GM19025 (cell line): ENCODE results near the gene OR6B3.
"Not testable (repeated sequence)": the region's sequence is repeated elsewhere in the genome, so short reads cannot be mapped to it uniquely, and the experiment has no call there.

Source experiments
- ATAC-seq: cut with Tn5 transposase; IDR thresholded peaks from one replicate; pipeline ENCODE4 v1.9.1; 2021; ENCODE audit warnings: mild to moderate bottlenecking, low read depth, moderate library complexity; ENCODE audit not compliant: unreplicated experiment

The OR6B3 gene

DNA sequence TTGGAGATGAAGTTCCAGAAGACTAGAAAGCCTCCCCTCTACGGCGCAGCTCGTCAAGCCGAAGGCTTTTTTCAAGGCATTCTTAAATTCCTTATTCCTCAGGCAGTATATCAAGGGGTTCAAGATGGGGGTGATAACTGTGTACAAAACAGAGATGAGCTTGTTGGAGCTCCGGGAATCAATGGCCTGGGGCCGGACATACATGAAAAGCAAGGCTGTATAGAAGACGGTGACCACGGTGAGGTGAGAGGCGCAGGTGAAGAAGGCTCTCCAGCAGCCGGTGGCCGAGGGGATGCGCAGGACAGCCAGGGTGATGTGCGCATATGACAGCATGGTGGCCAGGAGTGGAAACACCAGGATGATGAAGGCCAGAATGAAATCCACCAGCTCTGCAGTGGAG is 8.2 kb downstream of the OR6B3 start:
- no peak for ATAC-seq

GRCh38 chr2:240044096-240044495 is 9.2 kb downstream of the OR6B3 start:
- ATAC-seq: not testable (repeated sequence)

- no peak for ATAC-seq
Measured at GRCh38 chr2:240043279-240043989, 9.9 kb downstream of the OR6B3 start.

- no peak for ATAC-seq
Measured at GRCh38 chr2:240042740-240043139, 10.6 kb downstream of the OR6B3 start.

GRCh38 chr2:240041363-240041762 is 12.0 kb downstream of the OR6B3 start:
- no peak for ATAC-seq

GRCh38 chr2:240037358-240037757 is 16.0 kb downstream of the OR6B3 start:
- ATAC-seq: no peak

GRCh38 chr2:240033330-240033678 is 20.0 kb downstream of the OR6B3 start:
- ATAC-seq: no peak

GRCh38 chr2:240032406-240033329 is 20.7 kb downstream of the OR6B3 start:
- ATAC-seq: no peak

- no peak for ATAC-seq
Measured at GRCh38 chr2:240030379-240031094, 22.8 kb downstream of the OR6B3 start, which contains the start of gene OR6B2. Gene OR6B2, minus strand, starts transcription at chr2:240030429. Its CDS starts 0 bp downstream, at chr2:240030429.

- no peak for ATAC-seq
Measured at GRCh38 chr2:240024766-240025165, 28.6 kb downstream of the OR6B3 start.

DNA sequence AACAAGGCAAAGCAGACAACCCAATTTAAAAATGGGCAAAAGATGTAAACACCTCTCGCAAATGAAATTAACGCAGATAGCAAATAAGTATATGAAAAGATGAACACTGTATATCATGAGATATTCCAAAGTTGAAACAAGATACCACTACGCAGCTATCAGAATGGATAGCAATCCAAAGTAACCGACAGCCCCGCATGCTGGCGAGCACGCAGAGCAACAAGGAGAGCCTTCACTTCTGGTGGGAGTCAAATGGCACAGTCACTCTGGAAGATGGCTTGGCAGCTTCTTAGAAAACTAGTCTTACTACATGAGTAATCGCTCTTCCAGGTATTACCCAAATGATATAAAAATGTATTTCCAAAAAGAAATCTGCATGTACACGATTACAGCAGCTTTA is 29.5 kb downstream of the OR6B3 start:
- ATAC-seq: no peak

DNA sequence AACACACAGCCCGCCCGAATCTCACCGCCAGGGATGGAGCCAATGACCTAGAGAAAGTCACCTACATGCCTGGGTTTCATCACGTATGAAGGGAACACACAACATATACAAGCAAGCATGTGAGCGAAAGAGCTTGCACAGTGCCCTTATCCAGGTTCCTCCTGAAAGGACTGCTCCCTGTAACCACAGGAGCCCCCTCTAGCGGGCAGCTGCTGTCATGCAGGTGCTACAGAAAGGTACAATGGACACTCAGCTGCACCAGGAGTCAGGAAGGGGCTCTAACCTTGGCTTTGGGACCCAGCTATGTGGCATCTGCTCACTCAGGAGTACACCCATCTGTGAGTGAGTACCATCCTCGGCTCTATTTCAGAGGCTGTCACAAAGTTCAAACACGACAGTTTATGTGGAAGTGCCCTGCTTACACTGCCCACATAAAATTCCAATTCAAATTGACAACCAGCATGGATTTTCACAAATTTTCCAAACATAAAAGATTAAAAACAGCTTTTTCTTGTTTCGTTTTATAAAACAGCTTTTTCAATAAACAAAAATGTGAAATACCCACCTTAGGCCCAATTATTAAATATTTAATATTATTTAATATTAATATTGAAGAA is 31.7 kb downstream of the OR6B3 start:
- ATAC-seq: no peak

DNA sequence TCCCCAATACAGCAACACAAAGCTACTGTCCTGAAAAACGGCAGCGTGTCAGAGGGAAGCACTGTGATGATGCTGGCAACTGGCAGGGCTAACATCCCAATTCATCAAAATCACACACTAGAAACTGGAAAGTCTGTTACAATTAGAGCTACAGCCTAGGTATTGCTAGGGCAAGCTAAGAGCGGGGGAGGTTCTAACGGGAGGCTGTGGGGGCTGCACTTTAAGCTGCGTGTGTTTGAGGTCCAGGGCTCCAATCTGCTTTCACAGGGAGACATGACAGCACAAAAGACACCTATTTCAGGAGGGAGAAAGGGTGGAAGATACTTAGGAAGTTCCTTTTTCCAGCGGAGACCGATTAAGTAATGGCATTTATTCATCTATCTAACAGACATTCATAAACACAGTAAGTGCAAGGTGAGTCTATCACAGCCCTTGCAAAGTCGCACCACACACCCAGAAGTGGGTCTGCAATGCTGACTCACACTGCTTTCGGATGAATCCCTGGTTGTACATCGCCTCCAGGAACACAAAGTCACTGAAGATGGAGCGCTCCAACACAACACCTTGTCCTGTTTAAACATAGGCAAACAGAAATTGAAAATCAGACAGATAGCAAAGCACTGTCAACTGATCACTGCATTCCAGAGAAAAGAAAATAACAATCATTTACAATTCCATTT is 35.1 kb downstream of the OR6B3 start:
- no peak for ATAC-seq

GRCh38 chr2:240014327-240014726 is 39.0 kb downstream of the OR6B3 start:
- ATAC-seq: no peak

DNA sequence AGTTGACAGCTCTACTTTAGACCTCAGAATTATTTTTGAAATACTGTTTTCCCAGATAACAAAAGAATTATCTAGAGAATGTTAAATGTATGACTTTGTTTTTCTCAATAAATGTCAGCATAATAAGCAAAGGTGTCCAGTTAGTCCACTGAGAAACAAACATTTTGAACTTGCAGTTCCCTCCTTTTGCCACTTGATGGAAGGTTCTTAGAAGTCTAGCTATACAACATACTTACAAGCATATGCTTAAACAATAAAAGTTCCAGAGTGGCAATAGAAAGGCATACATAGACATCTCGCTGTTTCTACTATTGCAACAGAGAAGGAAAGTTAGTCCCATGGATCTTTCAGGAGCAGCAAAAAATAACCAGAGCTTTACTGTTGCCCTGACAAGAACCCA is 40.0 kb downstream of the OR6B3 start:
- no peak for ATAC-seq

- ATAC-seq: no peak
Measured at GRCh38 chr2:240002983-240003382, 50.3 kb downstream of the OR6B3 start.

GRCh38 chr2:240000671-240001070 is 52.6 kb downstream of the OR6B3 start:
- ATAC-seq: no peak

DNA sequence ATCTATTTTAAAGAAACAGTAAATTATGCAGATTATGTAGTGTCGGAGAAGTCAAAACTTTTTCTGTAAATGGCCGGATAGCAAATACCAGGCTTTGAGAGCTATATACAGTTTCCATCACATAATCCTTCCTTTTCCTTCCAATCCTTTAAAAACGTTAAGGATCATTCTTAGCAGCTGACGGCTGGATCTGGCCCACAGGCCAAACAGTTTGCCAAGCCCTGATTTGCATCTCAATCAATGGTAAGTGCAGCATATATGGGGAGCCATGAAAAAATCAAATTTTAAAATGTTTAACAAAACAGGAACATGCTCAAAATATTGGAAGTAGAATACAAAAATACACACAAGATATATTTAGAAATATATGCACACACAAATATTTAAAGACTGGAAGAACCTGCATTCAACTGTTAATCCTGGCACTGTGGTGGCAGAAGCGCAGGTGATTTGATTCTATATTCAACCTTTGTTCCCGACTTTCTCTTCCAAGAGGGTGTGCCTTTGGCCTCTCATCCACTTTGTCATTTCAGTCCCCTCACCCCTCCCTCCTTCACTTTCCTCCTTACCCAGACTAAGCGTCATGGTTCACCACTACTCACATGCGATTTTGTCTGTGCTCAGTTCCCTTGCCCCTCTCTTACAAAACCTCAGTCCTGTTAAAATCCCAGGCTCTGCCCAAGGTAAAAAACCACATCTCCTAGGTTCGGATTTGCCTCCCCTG is 55.5 kb downstream of the OR6B3 start:
- no peak for ATAC-seq
